ENCODE data around the gene KLF13. TPM values are rescaled to one million over a fixed set of nuclear protein-coding genes. Genes with fewer than 3 reads are reported as not detected.

The KLF13 gene
- total RNA-seq, 1 experiment from 2014 or later = 43.1 TPM

GRCh38 chr15:31309893-31310606, 16.6 kb upstream of the KLF13 start:
- in situ Hi-C loops (cut with HindIII; ENCODE audit: low pct_unique_long_range_greater_than_20kb, low sequenced_read_pairs) = no loop called here

GRCh38 chr15:31311735-31312619, 14.7 kb upstream of the KLF13 start:
- no peak for DNase-seq (ENCODE audit: low read depth)
- in situ Hi-C loops (cut with HindIII; ENCODE audit: low pct_unique_long_range_greater_than_20kb, low sequenced_read_pairs) = no loop called here

More at GRCh38 chr15:31309893-31310606, 16.6 kb upstream of the KLF13 start:
- DNase-seq (ENCODE audit: low read depth) = no peak

- DNase-seq (ENCODE audit: low read depth) = no peak
- in situ Hi-C loops (cut with HindIII; ENCODE audit: low pct_unique_long_range_greater_than_20kb, low sequenced_read_pairs) = no loop called here
Observed at GRCh38 chr15:31313223-31313622, 13.4 kb upstream of the KLF13 start.

GRCh38 chr15:31314380-31314779, 12.3 kb upstream of the KLF13 start:
- no peak for DNase-seq (ENCODE audit: low read depth)
- in situ Hi-C loops (cut with HindIII; ENCODE audit: low pct_unique_long_range_greater_than_20kb, low sequenced_read_pairs) = no loop called here

- in situ Hi-C loops (cut with HindIII; ENCODE audit: low pct_unique_long_range_greater_than_20kb, low sequenced_read_pairs) = no loop called here
- DNase-seq (ENCODE audit: low read depth) = no peak
Observed at GRCh38 chr15:31316135-31316795, 10.4 kb upstream of the KLF13 start.

GRCh38 chr15:31317017-31317416, 9.6 kb upstream of the KLF13 start:
- in situ Hi-C loops (cut with HindIII; ENCODE audit: low pct_unique_long_range_greater_than_20kb, low sequenced_read_pairs) = no loop called here
- no peak for DNase-seq (ENCODE audit: low read depth)

GRCh38 chr15:31317421-31318327, 9.0 kb upstream of the KLF13 start:
- in situ Hi-C loops (cut with HindIII; ENCODE audit: low pct_unique_long_range_greater_than_20kb, low sequenced_read_pairs) = no loop called here
- no peak for DNase-seq (ENCODE audit: low read depth)

GRCh38 chr15:31318429-31318828, 8.2 kb upstream of the KLF13 start:
- DNase-seq (ENCODE audit: low read depth) = no peak
- in situ Hi-C loops (cut with HindIII; ENCODE audit: low pct_unique_long_range_greater_than_20kb, low sequenced_read_pairs) = no loop called here

GRCh38 chr15:31320022-31320421, 6.6 kb upstream of the KLF13 start:
- in situ Hi-C loops (cut with HindIII; ENCODE audit: low pct_unique_long_range_greater_than_20kb, low sequenced_read_pairs) = no loop called here
- DNase-seq (ENCODE audit: low read depth) = no peak

GRCh38 chr15:31321418-31321817, 5.2 kb upstream of the KLF13 start:
- in situ Hi-C loops (cut with HindIII; ENCODE audit: low pct_unique_long_range_greater_than_20kb, low sequenced_read_pairs) = no loop called here
- no peak for DNase-seq (ENCODE audit: low read depth)

GRCh38 chr15:31322504-31322903, 4.1 kb upstream of the KLF13 start:
- in situ Hi-C loops (cut with HindIII; ENCODE audit: low pct_unique_long_range_greater_than_20kb, low sequenced_read_pairs) = no loop called here

GRCh38 chr15:31323627-31324026, 3.0 kb upstream of the KLF13 start:
- DNase-seq (ENCODE audit: low read depth) = no peak
- in situ Hi-C loops (cut with HindIII; ENCODE audit: low pct_unique_long_range_greater_than_20kb, low sequenced_read_pairs) = no loop called here

More at GRCh38 chr15:31322504-31322903, 4.1 kb upstream of the KLF13 start:
- DNase-seq (ENCODE audit: low read depth) = no peak

- no peak for DNase-seq (ENCODE audit: low read depth)
- in situ Hi-C loops (cut with HindIII; ENCODE audit: low pct_unique_long_range_greater_than_20kb, low sequenced_read_pairs) = no loop called here
Observed at GRCh38 chr15:31324186-31324585, 2.4 kb upstream of the KLF13 start.

GRCh38 chr15:31324806-31325594, 1.6 kb upstream of the KLF13 start:
- in situ Hi-C loops (cut with HindIII; ENCODE audit: low pct_unique_long_range_greater_than_20kb, low sequenced_read_pairs) = no loop called here
- DNase-seq (ENCODE audit: low read depth) = no peak

- in situ Hi-C loops (cut with HindIII; ENCODE audit: low pct_unique_long_range_greater_than_20kb, low sequenced_read_pairs) = no loop called here
Observed at GRCh38 chr15:31325595-31326155, 960 bp upstream of the KLF13 start.

GRCh38 chr15:31326875-31327668, 437 bp downstream of the KLF13 start:
- in situ Hi-C loops (cut with HindIII; ENCODE audit: low pct_unique_long_range_greater_than_20kb, low sequenced_read_pairs) = no loop called here

More at GRCh38 chr15:31325595-31326155, 960 bp upstream of the KLF13 start:
- no peak for DNase-seq (ENCODE audit: low read depth)

More at GRCh38 chr15:31326875-31327668, 437 bp downstream of the KLF13 start:
- DNase-seq (ENCODE audit: low read depth) = peak; percentile 76
